Middle frontal gyrus (tissue), 1 donor: ENCODE data around the gene ACTR5.
"Not testable (repeated sequence)": the region's sequence is repeated elsewhere in the genome, so short reads cannot be mapped to it uniquely, and the experiment has no call there.

ENCODE experiments used
- DNase-seq: peaks from one replicate; pipeline ENCODE4 v3.0.0-alpha.2; 2015; ENCODE audit warnings: low spot score; ENCODE audit errors: extremely low spot score

The ACTR5 gene

DNA sequence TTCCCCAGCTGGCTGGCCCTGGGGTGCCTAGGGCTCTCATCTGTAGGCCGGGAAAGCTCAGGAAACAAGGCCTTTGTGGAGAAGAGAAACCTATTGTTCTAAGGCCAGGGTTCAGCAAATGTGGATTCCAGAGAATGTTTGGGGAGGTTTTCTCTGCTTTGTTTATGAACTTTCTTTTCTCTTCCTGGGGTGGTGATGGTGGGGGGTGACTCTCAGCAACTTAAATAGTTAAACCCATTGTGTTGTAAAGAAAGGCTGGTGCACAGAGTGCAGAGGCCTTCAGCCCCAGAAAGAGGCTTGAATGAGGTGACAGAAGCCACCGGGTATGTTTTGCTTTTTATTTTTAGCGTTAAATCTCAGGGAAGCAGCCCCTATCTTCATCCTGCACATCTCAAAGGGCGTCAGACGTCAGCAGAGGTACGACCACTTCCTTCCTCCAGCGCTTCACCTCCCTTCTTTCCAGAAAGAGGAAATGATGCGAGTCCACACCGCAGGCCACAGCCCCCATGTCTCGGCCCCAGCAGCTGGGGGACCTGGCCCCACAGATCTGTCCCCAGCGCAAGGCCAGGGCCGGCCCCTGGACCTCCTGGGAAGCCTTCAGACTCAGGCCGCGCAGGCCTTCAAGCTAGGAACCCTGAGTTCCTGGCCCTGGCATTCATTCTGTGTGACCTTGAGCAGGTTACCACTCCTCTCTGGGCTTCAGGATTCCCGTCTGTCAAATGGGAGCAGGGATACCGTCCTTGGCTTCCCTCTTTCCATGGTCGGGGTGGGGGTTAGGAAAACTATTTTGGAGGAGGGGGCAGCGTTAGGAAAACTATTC lies 56.6 kb downstream of the ACTR5 start:
- DNase-seq = no peak

GRCh38 chr20:38805502-38805957 lies 57.3 kb downstream of the ACTR5 start, which contains the start of gene PPP1R16B:
Gene PPP1R16B (plus strand): TSS chr20:38805697. CDS start chr20:38835926, 30,229 bp downstream.
- DNase-seq = peak; percentile 55

GRCh38 chr20:38805958-38806854 lies 57.9 kb downstream of the ACTR5 start:
- no peak for DNase-seq

DNA sequence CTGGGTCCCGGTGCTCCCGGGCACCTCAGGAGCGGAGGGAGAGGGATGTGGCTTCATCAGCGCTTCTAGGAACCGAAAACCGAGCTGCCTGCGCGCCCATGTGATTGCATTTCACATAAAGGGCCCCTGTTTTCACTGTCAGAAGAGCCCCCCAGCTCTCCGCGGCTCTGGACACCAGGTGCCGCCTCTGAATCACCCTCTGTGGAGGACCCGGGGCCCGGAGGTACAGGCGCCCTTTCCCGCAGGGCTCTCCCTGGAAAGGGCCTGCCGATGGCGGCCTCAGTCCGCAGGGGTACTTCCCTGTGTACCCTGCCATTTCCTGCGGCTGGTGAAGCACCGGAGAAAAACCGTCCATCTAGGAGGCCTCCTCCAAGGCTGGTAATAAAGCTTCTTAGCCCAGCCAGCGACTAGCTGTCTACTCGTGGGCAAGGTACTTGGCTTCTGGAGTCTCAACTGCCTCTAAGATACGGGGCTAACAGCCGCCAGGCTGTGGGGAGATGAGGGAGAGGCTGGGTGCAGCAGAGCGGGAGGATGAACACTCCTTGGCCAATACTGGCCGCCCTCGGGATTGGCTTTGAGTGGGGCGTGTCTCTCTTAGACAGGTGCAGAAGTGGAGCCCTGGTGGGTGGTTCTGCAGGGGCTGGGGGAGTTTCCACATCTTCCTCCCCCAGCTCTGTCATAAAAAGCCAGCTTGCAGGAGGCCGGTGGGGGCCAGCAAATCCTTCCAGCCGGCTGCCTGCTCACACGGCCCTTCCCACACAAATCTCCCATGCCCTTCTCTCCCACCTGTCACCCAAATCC lies 58.8 kb downstream of the ACTR5 start:
- no peak for DNase-seq

- no peak for DNase-seq
These were observed 61.7 kb downstream of the ACTR5 start for GRCh38 chr20:38809942-38810341.

DNA sequence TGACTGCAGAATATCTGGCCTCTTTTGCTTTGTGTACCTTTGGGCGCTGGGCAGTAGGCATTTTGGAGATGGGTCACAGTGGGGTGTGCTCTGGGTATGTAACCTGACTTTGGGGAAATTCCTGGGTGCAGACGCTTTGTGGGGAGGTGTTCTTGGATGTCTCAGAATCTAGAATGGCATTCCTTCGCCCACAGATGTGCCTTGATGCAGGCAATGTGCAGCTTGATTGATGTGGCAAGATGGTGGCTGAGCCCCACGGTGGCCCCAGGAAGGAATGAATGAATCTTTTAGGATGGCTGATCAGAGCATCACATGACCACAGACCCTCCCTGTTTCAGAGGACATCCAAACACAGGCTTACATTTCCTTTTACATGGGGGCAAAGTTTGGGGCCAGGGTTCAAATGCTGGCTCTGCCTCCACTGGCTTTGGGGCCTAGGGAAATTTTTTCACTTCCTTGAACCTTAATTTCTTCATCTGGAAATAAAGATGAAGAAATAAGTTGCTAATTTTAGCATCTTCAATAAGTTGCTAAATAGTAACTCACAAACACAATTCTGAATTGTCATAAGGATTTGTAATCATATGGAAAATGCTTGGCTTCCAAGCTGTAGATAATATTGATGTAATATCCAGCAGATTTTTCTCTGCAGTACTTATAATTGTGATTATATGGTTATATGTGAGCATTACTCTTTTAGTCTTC lies 62.8 kb downstream of the ACTR5 start:
- no peak for DNase-seq

GRCh38 chr20:38811769-38812168 lies 63.5 kb downstream of the ACTR5 start:
- DNase-seq = no peak

- DNase-seq = no peak
These were observed 63.9 kb downstream of the ACTR5 start for GRCh38 chr20:38812182-38812581.

DNA sequence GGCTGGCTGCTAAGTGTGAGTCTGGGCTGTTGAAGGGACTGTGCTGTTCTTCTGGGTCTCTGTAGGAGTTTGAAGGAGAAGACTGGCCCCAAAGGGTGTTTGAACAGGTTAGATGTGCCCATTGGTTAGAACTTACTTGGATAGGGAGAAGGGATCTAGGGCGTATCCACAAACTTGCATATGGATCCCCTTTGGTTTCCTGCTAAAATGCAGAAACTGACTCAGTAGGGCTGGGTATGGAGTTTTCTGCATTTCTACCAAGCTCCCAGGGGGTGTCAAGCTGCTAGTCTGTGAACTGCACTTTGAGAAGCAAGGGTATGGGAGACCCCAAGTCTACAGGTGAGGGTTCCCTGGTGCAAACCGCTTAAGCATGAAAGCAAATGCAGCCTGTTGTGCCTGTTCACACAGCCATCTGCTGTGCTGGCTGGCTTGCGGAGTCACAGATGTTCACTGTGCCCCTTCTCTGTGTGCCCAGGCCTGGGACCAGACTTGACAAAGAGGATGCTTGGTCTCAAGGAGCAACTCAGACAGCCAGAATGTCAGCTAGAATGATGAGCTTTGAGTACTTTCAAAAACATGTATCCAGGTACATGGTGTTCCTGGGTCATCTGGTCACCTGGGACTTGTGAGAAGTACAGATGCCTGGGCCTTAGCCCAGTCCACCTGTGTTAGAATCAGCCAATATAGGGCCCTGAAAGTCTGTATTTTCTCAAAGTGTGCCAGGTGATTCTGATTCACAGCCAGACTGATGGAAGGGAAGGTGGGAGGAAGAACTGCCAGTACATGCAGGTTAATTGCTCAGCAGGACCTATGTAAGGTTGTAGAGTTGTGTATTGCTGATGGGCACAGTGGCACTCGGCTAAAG lies 64.7 kb downstream of the ACTR5 start:
- no peak for DNase-seq

DNA sequence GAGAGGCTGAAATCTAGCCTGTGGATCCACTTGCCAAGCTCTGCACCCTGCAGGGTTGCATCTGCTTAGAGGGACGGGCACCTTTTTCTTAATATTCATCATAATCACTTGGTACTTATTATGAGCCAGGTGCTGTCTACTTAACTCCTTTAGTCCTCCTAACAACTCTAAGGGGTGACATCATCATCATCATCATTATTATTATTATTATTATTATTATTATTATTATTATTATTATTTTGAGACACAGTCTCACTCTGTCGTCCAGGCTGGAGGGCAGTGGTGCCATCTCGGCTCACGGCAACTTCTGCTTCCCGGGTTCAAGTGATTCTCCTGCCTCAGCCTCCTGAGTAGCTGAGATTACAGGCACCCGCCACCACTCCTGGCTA lies 65.3 kb downstream of the ACTR5 start:
- DNase-seq = not testable (repeated sequence)

DNA sequence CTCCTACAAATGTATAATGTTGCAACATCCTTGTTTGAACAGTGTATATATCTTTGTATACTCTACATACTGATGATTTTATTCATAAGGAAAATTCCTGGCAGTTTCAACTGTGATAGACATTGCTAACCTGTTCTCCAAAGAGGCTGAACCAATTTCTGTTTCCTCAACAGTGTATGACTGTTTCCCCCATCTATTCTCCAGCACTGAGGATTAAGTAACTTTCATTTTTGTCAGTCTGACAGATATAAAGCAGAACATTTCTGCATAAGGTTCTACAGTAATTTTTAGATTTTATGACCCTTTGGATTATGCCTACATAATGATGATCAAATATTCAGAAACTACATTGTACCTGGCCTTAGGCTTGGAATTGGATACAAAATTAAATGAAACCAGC lies 67.2 kb downstream of the ACTR5 start:
- no peak for DNase-seq

GRCh38 chr20:38818113-38819065 lies 70.1 kb downstream of the ACTR5 start:
- DNase-seq = no peak
